ENCODE data around the gene CACNA2D1. TPM values are rescaled to one million over a fixed set of nuclear protein-coding genes. Genes with fewer than 3 reads are reported as not detected.

Gene CACNA2D1
- total RNA-seq, 1 experiment from 2014 or later = 13.6 TPM

DNA sequence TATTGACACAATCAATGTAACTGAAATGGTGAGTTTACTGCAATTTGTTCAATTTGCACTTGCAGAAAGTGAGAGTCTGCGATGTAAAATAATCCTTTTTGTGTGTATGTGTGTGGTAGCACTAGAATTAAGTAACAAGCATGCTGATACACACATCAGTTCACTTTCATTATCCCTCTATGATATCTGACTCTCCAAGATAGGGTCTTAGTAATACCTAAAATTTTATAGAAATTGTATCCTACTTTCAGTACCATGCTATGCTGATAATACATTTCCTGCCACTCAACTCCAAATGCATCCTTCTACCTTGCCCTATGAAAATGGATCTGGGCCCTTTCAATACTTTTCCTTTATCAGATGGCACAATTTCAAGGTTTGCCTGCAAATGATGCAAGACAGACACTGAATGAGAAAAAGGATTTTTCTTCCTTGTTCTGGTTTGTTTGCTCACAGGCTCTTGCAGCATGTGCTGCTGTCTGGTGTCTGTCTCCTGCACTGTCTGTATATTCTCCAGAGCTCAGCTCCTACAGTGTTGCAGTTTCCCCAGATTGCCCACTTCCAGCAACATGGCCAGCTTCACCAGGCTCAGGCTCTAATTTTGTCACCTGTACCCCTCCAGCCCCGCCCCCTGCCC, 375.8 kb downstream of the CACNA2D1 start:
- DNase-seq (ENCODE audit: extremely low read depth, low read depth) = no peak

DNA sequence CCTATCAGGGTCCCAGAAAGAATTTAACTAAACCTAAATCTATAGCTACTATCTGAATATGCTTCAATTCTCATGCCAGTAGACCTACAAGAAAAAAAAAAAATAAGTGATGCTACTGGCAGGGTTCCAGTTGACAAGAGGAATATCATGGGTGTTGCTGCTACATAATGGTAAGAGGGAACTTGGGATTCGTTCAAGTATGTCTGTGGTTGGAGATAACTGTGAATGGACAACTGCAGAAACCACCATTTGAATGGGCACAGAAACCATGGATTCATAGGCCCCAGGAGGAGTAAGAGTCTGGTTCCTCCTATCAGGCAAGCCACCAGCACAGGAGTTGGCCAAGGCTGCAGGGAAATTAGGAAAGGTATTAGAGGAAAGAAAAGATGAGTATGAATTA, 386.1 kb downstream of the CACNA2D1 start:
- no peak for DNase-seq (ENCODE audit: extremely low read depth, low read depth)

- DNase-seq (ENCODE audit: extremely low read depth, low read depth) = no peak
Observed at GRCh38 chr7:82056282-82056681, 387.3 kb downstream of the CACNA2D1 start.

DNA sequence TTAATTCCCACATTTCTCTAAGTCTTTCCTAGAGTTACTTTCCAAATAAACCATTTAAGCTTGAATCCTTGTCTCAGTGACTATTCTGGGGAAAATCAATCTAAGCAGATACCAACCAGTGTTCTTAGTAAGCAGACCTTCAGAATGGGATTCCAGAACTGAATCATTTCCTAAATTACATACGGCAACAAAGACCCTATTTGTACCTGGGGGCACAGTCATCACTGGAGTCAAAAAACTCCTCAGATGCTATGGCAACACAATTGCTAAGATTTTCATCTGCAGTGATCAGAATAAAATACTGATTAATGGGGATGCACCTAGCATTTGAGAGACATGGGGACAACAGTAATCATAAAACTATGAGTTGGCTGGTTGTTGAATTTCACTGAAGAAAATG, 389.0 kb downstream of the CACNA2D1 start:
- no peak for DNase-seq (ENCODE audit: extremely low read depth, low read depth)

DNA sequence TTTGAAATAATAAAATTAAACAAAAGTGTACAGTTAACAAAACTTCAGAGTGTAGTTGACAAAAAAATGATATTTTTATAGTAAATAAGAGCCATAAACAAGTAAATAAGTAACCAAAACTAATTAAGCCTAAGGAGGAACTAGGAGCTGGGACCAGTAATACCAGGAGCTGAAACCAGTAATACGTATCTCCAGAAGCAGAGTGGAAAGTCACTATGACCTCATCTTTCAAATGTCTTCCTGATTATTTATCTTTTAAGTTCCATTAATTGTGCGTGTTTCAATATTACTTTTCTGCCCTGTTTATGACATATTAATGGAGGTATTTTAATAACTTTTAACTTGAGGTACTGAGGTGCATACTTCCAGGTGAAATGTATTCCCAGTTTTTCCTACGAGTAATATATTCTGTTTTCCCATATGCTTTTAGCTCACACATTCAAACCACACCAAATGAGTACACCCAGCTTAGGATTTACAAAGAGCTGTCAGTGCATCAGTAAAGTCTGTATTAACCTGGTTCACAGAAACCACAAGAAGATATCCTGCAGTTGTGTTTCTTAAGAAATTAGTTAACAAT, 390.0 kb downstream of the CACNA2D1 start:
- DNase-seq (ENCODE audit: extremely low read depth, low read depth) = no peak

- peak; percentile 16 for DNase-seq (ENCODE audit: extremely low read depth, low read depth)
Observed at GRCh38 chr7:82051601-82052000, 392.0 kb downstream of the CACNA2D1 start.

GRCh38 chr7:82050792-82051191, 392.8 kb downstream of the CACNA2D1 start:
- DNase-seq (ENCODE audit: extremely low read depth, low read depth) = peak; percentile 18

DNA sequence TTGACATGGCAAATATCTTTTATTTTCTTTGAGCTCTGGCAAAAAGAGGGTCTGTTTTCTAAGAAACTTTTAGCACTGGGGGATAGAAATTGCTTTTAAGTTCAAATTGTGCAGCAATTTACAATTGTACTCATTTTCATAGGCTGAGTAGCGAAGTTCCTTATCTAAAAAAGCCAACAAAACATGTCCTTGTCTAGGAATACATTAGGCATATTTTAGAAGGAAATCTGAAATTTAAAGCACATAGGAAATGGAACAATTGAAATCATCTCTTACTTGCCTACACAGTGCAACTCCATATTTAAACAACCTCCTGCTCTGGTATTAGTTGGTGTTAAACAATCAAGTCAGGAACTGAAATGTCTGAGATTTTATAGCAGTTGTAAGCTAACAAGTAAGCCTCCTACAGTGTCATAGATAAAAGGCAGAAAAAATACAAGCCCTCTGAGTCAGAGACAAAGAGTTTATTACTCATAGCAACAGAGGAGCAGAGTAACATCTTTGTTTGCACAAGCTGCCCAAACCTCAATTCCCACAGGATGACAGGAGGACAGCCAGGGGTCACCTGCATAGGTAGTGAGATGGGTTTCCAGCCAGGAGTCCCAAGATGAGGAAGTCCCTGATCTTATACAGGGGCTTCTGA, 393.6 kb downstream of the CACNA2D1 start:
- DNase-seq (ENCODE audit: extremely low read depth, low read depth) = peak; percentile 54

DNA sequence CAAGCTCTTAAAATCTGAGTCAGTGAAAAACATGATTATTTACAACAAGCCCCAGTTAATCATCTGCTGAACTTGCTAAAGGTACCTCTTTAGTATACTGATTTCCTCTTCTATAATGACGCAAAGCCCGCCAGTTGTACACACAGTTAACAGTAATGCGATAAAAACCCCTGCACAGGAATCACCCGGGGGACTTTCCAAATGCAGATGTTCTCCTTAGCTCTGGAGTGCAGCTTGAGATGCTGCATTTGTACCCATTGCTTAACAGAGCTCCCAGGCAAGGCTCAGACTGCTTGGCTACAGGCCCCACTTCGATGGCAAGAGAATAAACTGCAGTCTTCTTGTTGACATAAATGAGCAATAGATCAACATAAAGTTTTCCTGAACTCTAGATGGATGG, 394.1 kb downstream of the CACNA2D1 start:
- DNase-seq (ENCODE audit: extremely low read depth, low read depth) = peak; percentile 56

- DNase-seq (ENCODE audit: extremely low read depth, low read depth) = peak; percentile 61
Observed at GRCh38 chr7:82044497-82045080, 399.0 kb downstream of the CACNA2D1 start.

DNA sequence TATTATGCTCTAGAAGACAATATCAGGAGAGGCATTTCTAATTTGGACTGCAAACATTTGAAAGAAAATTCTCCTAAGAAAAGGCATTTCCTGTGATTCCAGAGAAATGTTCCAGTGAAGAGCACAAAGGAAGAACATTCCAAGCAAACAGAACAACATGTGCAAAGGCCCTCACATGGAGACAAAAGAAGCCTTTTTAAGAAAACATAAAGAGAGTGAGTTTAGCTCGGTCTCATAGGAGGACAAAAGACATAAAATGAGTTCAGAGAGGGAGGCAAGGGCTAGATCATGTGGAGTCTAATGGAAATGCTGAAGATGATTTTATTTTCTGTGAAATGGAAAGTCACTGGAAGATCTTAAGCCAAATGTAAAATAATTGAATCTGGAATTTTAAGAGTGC, 404.0 kb downstream of the CACNA2D1 start:
- no peak for DNase-seq (ENCODE audit: extremely low read depth, low read depth)

- DNase-seq (ENCODE audit: extremely low read depth, low read depth) = no peak
Observed at GRCh38 chr7:82036146-82036886, 407.3 kb downstream of the CACNA2D1 start.

- DNase-seq (ENCODE audit: extremely low read depth, low read depth) = no peak
Observed at GRCh38 chr7:82035456-82035855, 408.1 kb downstream of the CACNA2D1 start.

- DNase-seq (ENCODE audit: extremely low read depth, low read depth) = no peak
Observed at GRCh38 chr7:82032901-82033300, 410.7 kb downstream of the CACNA2D1 start.

DNA sequence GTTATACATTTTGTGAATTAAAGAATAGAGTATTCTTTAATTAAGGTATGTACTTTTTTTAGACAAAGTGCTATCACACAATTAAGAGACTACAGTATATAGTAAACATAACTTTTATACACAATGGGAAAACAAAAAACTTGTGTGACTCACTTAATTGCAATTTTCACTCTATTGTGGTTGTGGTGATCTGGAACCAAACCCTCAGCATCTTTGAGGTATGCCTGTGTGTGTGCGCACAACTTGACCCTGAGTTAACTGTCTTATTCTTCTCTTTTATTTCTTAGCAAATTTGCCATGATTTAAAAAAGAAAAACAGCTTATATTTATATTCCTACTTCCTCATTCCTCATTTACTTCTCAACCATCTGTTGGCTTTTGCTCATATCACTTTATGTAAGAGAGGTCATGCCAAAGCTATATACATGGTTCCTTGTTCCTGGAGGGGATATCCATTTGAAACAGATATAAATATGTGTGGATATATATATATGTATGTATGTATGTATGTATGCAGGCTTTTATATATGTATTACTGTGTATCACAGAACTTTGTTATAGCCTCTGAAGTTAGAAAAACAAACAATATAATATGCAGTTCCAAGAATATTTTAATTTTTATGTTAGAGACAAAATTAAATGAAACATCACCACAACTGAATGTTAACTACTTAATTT, 414.2 kb downstream of the CACNA2D1 start:
- no peak for DNase-seq (ENCODE audit: extremely low read depth, low read depth)

DNA sequence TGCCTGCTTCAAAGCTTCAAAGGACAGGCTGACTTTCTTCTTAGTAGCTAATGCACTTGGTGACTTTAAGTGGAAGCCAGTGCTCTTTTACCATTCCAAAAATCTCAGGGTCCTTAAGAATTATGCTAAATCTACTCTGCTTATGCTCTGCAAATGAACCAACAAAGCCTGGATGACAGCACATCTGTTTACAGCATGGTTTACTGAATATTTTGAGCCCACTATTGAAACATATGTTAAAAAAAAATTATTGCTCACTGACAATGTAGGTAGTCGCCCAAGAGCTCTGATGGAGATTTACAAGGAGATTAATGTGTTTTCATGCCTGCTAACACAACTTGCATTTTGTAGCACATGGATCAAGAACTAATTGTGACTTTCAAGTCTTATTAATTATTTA, 415.5 kb downstream of the CACNA2D1 start:
- DNase-seq (ENCODE audit: extremely low read depth, low read depth) = no peak

- DNase-seq (ENCODE audit: extremely low read depth, low read depth) = no peak
Observed at GRCh38 chr7:82021713-82022112, 421.9 kb downstream of the CACNA2D1 start.

DNA sequence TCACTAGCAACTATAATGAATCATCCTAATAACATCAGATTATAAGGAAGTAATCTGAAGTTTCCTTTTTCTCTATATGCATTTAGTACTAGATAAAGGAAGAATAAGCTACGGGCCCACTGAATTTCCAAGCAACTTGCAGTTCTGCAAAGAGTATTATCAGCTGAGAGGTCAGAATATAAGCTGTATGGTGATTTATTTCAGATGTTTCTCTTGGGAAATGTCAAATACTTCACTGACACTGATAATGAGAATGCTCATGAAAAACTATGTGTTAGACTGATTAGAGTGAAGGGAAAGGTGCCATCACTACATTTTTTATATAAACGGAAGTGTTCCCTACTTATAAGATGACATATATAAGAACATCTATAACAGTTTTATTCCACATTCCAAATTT, 422.5 kb downstream of the CACNA2D1 start:
- DNase-seq (ENCODE audit: extremely low read depth, low read depth) = no peak

- no peak for DNase-seq (ENCODE audit: extremely low read depth, low read depth)
Observed at GRCh38 chr7:82019551-82020475, 423.8 kb downstream of the CACNA2D1 start.

DNA sequence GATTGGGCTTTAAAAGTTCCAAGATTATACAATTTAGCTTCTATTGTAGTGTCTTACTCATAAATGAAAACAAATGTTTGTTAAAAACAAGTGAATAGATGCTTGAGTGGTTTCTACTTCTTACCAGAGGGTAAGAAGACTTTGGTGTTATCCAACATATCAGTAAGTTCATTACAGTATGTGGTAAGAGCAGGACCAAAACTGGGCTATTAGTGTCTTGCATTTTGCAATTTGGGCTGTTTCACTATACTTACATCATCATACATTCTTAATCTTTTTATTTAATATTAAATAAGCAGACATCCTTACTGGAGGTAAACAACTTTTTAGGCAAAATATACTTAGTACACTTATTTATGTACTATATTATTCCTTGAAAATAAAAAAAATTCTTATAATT, 425.4 kb downstream of the CACNA2D1 start:
- no peak for DNase-seq (ENCODE audit: extremely low read depth, low read depth)

All from NCI-H460 (cell line).